ENCODE data around the gene CEACAM1. TPM values are rescaled to one million over a fixed set of nuclear protein-coding genes. Genes with fewer than 3 reads are reported as not detected.
"Not testable (repeated sequence)": the region's sequence is repeated elsewhere in the genome, so short reads cannot be mapped to it uniquely, and the experiment has no call there.

Gene CEACAM1
- total and polyA plus RNA-seq, 4 experiments from 2014 or later: 1.3 to 5.5 (median 1.7) TPM

DNA sequence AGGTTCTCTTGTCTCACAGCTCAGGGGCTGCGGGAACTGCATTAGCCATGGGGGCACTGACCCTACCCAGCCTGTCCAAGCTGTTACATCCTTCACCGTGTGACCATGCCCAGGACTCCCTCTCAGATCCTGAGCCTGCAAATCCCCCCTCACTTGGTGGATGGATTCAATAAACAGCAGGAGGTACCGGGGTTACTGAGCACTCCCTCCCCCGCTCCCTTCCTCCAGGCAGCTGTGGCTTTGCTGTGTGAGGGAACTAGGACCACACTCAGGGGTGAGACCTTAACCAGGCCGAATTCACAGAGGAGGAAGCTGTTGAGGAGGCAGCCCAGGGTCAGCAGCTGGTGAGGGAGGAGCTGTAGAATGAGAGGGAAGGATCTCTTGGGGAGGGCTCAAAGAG, 27.0 kb upstream of the CEACAM1 start:
- intact Hi-C loops (cut with micrococcal nuclease): no loop called here
- Mint-ChIP-seq H3K36me3 (no peaks in the 10 kb centered on the region), H3K9me3 (peaks cover 0 to 8% (median 1%) of the 10 kb centered on the region in 8 donors), H3K4me3 (no peak overlapping the region), H3K27me3 (peaks cover 8 to 12% of the 10 kb centered on the region in 2 donors), H3K4me1 (no peaks in the 10 kb centered on the region), H3K27ac (no peak overlapping the region)
- H3K9me3 ChIP-seq (ENCODE audit: control insufficient read depth in 1 of 2, low read length in 2 of 2): no peaks in the 10 kb centered on the region
- H3K36me3 ChIP-seq (ENCODE audit: insufficient read depth, low read length): no peaks in the 10 kb centered on the region
- H3K27ac ChIP-seq (ENCODE audit: low read depth, low read length): no peak overlapping the region
- H3K4me3 ChIP-seq (ENCODE audit: low read length in 2 of 2): no peak overlapping the region
- CTCF ChIA-PET (ENCODE audit: partially characterized antibody): no interaction called here
- no peak for DNase-seq
- H3K27me3 ChIP-seq (ENCODE audit: insufficient read depth, low read length): no peaks in the 10 kb centered on the region
- no peaks in the 10 kb centered on the region for H3K4me1 ChIP-seq (ENCODE audit: insufficient read depth, low read length)
- POLR2A ChIA-PET (ENCODE audit: partially characterized antibody): no interaction called here

DNA sequence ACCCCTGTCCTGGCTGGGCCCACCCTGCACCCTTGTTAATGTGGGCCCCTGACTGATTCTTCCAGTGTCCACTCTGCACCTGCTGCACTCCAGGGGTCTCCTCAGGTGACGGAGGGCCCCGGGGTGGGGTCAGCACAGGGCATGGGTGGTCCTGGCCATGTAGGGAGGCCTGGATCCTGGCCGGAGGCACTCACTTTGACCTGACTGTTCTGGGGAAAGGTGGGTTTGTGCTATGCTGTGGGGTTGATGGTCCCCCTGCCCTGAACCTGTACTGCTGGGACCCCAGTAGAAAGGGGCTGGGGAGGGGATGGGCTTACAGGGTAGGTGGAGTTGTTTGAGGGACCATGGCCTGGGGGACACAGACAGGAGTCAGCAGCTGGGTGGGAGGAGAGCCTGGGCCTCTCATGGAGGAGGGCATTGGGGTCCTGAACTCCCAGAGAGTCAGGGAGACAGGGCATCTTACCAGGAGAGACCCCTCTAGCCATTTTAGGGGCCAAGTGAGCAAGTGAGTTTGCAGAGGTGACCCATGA, 25.8 kb upstream of the CEACAM1 start:
- Mint-ChIP-seq H3K27ac (no peak overlapping the region), H3K27me3 (peaks cover 13% of the 10 kb centered on the region in 2 donors), H3K36me3 (peaks cover 0 to 5% of the 10 kb centered on the region in 2 donors), H3K9me3 (peaks cover 0 to 15% (median 5%) of the 10 kb centered on the region in 8 donors), H3K4me1 (no peaks in the 10 kb centered on the region), H3K4me3 (no peak overlapping the region)
- POLR2A ChIA-PET (ENCODE audit: partially characterized antibody): no interaction called here
- Histone ChIP-seq H3K27me3 (ENCODE audit: insufficient read depth, low read length) (no peaks in the 10 kb centered on the region), H3K4me3 (ENCODE audit: low read length in 2 of 2) (no peak overlapping the region), H3K9me3 (ENCODE audit: control insufficient read depth in 1 of 2, low read length in 2 of 2) (no peaks in the 10 kb centered on the region), H3K36me3 (ENCODE audit: insufficient read depth, low read length) (no peaks in the 10 kb centered on the region), H3K27ac (ENCODE audit: low read depth, low read length) (no peak overlapping the region), H3K4me1 (ENCODE audit: insufficient read depth, low read length) (no peaks in the 10 kb centered on the region)
- intact Hi-C loops (cut with micrococcal nuclease): no loop called here
- CTCF ChIA-PET (ENCODE audit: partially characterized antibody): no interaction called here
- DNase-seq: no peak

DNA sequence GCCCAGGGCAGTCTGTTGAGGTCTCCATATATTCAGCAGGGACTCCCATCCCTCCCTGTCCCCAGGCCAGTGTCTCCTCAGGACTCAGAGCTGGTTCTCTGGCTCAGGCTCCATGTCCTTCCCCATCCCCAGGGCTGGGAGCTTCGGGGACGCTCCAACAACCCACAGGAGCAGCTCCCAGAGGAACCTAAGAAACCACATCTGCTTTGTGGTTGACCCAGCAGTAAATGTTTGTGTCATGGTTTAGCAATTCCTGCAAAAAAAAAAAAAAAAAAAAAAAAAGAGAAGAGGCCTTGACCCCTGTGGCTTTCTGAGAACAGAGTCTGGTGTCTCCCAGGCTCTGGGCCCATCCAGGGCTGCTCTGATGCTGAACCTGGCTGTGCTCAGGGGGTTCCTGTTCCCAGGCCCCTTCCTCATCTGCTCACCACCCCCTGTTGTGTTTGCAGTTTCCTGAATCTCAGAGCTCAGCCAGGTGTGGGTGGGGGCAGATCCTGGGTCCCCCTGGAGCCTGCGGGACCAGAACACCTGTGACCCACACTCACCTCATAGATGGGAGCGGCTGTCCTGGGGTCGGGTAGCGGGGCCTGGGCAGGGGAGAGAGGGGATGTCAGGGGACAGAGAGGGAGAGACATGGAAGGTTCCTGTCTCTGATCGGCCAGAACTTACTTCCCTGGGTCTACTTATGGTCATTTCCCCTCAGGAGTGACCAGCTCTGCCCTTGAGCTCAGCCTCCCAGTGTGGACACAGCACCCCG, 25.2 kb upstream of the CEACAM1 start:
- Histone ChIP-seq H3K36me3 (ENCODE audit: insufficient read depth, low read length) (no peaks in the 10 kb centered on the region), H3K4me1 (ENCODE audit: insufficient read depth, low read length) (no peaks in the 10 kb centered on the region), H3K9me3 (ENCODE audit: control insufficient read depth in 1 of 2, low read length in 2 of 2) (no peaks in the 10 kb centered on the region), H3K27me3 (ENCODE audit: insufficient read depth, low read length) (no peaks in the 10 kb centered on the region), H3K4me3 (ENCODE audit: low read length in 2 of 2) (no peak overlapping the region), H3K27ac (ENCODE audit: low read depth, low read length) (no peak overlapping the region)
- no peak for DNase-seq
- POLR2A ChIA-PET (ENCODE audit: partially characterized antibody): no interaction called here
- no peak overlapping the region for H3K27ac Mint-ChIP-seq
- H3K4me1 Mint-ChIP-seq: no peaks in the 10 kb centered on the region
- CTCF ChIA-PET (ENCODE audit: partially characterized antibody): no interaction called here
- H3K27me3 Mint-ChIP-seq: peaks cover 14 to 19% of the 10 kb centered on the region in 2 donors
- no peak overlapping the region for H3K4me3 Mint-ChIP-seq
- H3K9me3 Mint-ChIP-seq: peaks cover 2 to 18% (median 11%) of the 10 kb centered on the region in 8 donors
- intact Hi-C loops (cut with micrococcal nuclease): no loop called here
- H3K36me3 Mint-ChIP-seq: peaks cover 0 to 5% of the 10 kb centered on the region in 2 donors

DNA sequence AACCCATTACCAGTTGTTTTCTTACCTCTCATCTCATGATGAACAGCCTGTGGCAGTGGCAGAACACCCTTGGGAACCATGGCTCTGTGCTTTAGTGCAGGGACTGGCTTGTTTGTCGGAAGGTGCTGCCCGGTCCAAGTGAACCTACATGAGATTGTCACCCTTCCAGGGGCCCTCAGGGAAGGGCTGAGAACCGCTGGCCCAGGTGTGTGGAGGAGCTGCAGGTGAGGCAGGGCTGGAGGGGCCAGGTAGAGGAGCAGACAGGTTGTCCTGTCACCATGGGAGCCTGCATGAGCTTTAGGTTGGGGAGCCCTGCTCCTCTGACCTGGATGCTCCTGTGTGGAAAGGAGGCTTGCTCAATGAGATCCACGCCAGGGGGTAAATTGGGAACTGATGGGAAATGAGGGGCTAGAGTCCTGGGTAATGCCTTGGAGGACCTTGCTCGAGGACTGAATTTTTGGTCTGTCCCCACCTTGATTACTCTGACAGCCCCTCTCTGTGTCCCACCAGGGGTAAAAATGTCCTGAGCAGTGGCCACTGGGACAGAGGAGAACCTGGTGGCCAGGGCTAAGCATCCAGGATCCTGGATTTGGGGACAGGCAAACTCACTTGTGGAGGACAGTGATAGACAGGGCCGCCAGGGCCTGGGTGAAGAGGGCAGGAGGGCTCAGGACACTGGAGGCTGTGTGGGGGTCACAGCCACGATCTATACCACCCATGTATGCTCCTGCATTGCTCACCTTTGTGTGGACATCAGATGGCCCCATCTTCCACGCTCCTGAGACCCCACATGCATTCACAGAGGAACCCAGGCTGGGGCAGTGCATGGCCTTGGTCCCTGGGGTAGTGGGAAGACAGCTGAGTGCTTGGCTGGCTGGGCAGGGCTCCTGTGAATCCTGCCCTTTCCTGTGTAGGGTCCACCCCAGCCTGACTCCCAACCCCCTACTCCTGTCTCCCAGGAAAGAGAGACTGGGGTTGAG, 24.1 kb upstream of the CEACAM1 start:
- Histone ChIP-seq H3K4me1 (ENCODE audit: insufficient read depth, low read length) (no peaks in the 10 kb centered on the region), H3K9me3 (ENCODE audit: control insufficient read depth in 1 of 2, low read length in 2 of 2) (no peaks in the 10 kb centered on the region), H3K27me3 (ENCODE audit: insufficient read depth, low read length) (no peaks in the 10 kb centered on the region), H3K27ac (ENCODE audit: low read depth, low read length) (no peak overlapping the region), H3K4me3 (ENCODE audit: low read length in 2 of 2) (no peak overlapping the region), H3K36me3 (ENCODE audit: insufficient read depth, low read length) (no peaks in the 10 kb centered on the region)
- peaks cover 2 to 18% (median 11%) of the 10 kb centered on the region in 8 donors for H3K9me3 Mint-ChIP-seq
- peaks cover 0 to 5% of the 10 kb centered on the region in 2 donors for H3K36me3 Mint-ChIP-seq
- H3K4me3 Mint-ChIP-seq: no peak overlapping the region
- H3K27ac Mint-ChIP-seq: no peak overlapping the region
- intact Hi-C loops (cut with micrococcal nuclease): no loop called here
- no peak for DNase-seq
- POLR2A ChIA-PET (ENCODE audit: partially characterized antibody): no interaction called here
- peaks cover 10 to 19% of the 10 kb centered on the region in 2 donors for H3K27me3 Mint-ChIP-seq
- H3K4me1 Mint-ChIP-seq: no peaks in the 10 kb centered on the region
- CTCF ChIA-PET (ENCODE audit: partially characterized antibody): no interaction called here

DNA sequence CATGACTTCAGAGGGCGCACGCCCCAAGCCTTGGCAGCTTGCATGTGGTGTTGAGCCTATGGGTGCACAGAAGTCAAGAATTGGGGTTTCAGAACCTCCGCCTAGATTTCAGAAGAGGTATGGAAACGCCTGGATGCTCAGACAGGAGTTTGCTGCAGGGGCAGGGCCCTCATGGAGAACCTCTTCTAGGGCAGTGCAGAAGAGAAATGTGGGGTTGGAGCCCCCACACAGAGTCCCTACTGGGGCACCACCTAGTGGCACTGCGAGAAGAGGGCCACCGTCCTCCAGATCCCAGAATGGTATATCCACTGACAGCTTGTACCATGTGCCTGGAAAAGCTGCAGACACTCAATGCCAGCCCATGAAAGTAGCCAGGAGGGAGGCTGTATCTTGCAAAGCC, 22.2 kb upstream of the CEACAM1 start:
- intact Hi-C loops (cut with micrococcal nuclease): not testable (repeated sequence)

DNA sequence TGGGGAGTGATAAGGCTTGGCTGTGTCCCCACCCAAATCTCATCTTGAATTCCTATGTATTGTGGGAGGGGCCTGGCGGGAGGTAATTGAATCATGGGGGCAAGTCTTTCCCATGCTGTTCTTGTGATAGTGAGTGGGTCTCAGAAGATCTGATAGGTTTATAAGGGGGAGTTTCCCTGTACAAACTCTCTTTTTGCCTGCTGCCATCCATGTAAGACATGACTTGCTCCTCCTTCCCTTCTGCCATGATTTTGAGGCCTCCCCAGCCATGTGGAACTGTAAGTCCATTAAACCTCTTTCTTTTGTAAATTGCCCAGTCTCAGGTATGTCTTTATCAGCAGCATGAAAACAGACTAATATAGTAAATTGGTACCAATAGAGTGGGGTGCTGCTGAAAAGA, 20.8 kb upstream of the CEACAM1 start:
- H3K9me3 ChIP-seq (ENCODE audit: control insufficient read depth in 1 of 2, low read length in 2 of 2); H3K36me3 Mint-ChIP-seq; H3K27me3 ChIP-seq (ENCODE audit: insufficient read depth, low read length); H3K4me1 ChIP-seq (ENCODE audit: insufficient read depth, low read length); H3K27ac ChIP-seq (ENCODE audit: low read depth, low read length); POLR2A ChIA-PET (ENCODE audit: partially characterized antibody); CTCF ChIA-PET (ENCODE audit: partially characterized antibody); H3K4me3 Mint-ChIP-seq; H3K4me3 ChIP-seq (ENCODE audit: low read length in 2 of 2); H3K27ac Mint-ChIP-seq; H3K36me3 ChIP-seq (ENCODE audit: insufficient read depth, low read length); intact Hi-C loops (cut with micrococcal nuclease); H3K4me1 Mint-ChIP-seq; DNase-seq: not testable (repeated sequence)
- peaks cover 10 to 26% of the 10 kb centered on the region in 2 donors for H3K27me3 Mint-ChIP-seq
- H3K9me3 Mint-ChIP-seq: peaks cover 2 to 18% (median 11%) of the 10 kb centered on the region in 8 donors

More for the DNA sequence above, 22.2 kb upstream of the CEACAM1 start:
- H3K27ac Mint-ChIP-seq; H3K27ac ChIP-seq (ENCODE audit: low read depth, low read length); H3K27me3 ChIP-seq (ENCODE audit: insufficient read depth, low read length); H3K36me3 Mint-ChIP-seq; DNase-seq; H3K4me3 ChIP-seq (ENCODE audit: low read length in 2 of 2); POLR2A ChIA-PET (ENCODE audit: partially characterized antibody); CTCF ChIA-PET (ENCODE audit: partially characterized antibody); H3K4me1 ChIP-seq (ENCODE audit: insufficient read depth, low read length); H3K4me3 Mint-ChIP-seq; H3K9me3 ChIP-seq (ENCODE audit: control insufficient read depth in 1 of 2, low read length in 2 of 2); H3K36me3 ChIP-seq (ENCODE audit: insufficient read depth, low read length); H3K4me1 Mint-ChIP-seq: not testable (repeated sequence)
- Mint-ChIP-seq H3K27me3 (peaks cover 10 to 27% of the 10 kb centered on the region in 2 donors), H3K9me3 (peaks cover 2 to 18% (median 11%) of the 10 kb centered on the region in 8 donors)

DNA sequence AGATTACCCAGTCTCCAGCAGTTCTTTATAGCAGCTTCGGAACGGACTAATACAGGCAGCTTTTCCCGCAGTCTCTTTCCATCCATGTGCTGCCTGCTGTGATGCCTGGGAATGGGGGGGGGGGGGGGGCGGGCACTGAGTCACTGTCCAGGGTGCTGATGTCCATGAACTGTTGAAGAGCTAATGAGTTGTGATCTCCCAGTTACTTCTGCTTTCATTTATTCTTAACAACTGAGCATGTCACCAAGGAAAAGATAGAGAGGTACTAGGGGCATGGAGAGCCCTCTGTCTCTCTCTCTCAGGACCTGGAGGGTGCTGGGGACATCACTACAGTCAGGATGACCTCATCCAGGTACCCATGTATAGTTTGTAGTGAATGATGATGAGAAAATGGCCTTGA, 20.3 kb upstream of the CEACAM1 start:
- H3K4me1 Mint-ChIP-seq: no peaks in the 10 kb centered on the region
- peaks cover 2 to 18% (median 11%) of the 10 kb centered on the region in 8 donors for H3K9me3 Mint-ChIP-seq
- peaks cover 10 to 26% of the 10 kb centered on the region in 2 donors for H3K27me3 Mint-ChIP-seq
- intact Hi-C loops (cut with micrococcal nuclease): no loop called here
- Histone ChIP-seq H3K9me3 (ENCODE audit: control insufficient read depth in 1 of 2, low read length in 2 of 2) (no peaks in the 10 kb centered on the region), H3K4me3 (ENCODE audit: low read length in 2 of 2) (no peak overlapping the region), H3K4me1 (ENCODE audit: insufficient read depth, low read length) (no peaks in the 10 kb centered on the region), H3K36me3 (ENCODE audit: insufficient read depth, low read length) (no peaks in the 10 kb centered on the region), H3K27ac (ENCODE audit: low read depth, low read length) (no peak overlapping the region), H3K27me3 (ENCODE audit: insufficient read depth, low read length) (no peaks in the 10 kb centered on the region)
- no peak overlapping the region for H3K27ac Mint-ChIP-seq
- H3K36me3 Mint-ChIP-seq: peaks cover 0 to 5% of the 10 kb centered on the region in 2 donors
- ChIA-PET CTCF (ENCODE audit: partially characterized antibody) (no interaction called here), POLR2A (ENCODE audit: partially characterized antibody) (no interaction called here)
- no peak overlapping the region for H3K4me3 Mint-ChIP-seq
- DNase-seq: no peak

Data from CD4-positive, alpha-beta memory T cell (primary cell).